Pancreas (tissue), 10 donors: ENCODE measurements around the gene RTN1. TPM values are rescaled to one million over a fixed set of nuclear protein-coding genes. Genes with fewer than 3 reads are reported as not detected.

Source experiments
- ATAC-seq, 4 donors: fragments of 200-7000 bp; cut with Tn5 transposase; one replicate each; pipeline versions ENCODE4 v1.8.0 to v1.9.1; 2020; ENCODE audit warnings: mild to moderate bottlenecking in 4 of 4, moderate library complexity in 4 of 4
- DNase-seq, 6 donors: peaks; one replicate each; pipeline ENCODE4 v3.0.0-alpha.2; 2020
- FAIRE-seq: peaks from 2 replicates; lab custom pipeline; 2012; peaks lifted over from hg19 to GRCh38; lab: Jason Lieb, UNC
- H3K27ac ChIP-seq, 4 donors: fragments of 200-600 bp; sonication (generic); 1 replicate in 3 of 4; 2 replicates in 1 of 4; pipeline versions ENCODE4 v1.5.0 to v1.8.0; 2020
- H3K27me3 ChIP-seq, 4 donors: fragments of 200-600 bp; one replicate each; pipeline ENCODE4 v1.8.0; 2021
- H3K36me3 ChIP-seq, 3 donors: fragments of 200-600 bp; sonication (generic) in 1 of 3; one replicate each; pipeline versions ENCODE4 v1.5.0 to v1.8.0; 2020 to 2021
- H3K4me1 ChIP-seq, 3 donors: fragments of 200-600 bp; one replicate each; pipeline ENCODE4 v1.8.0; 2021
- H3K4me3 ChIP-seq, 4 donors: fragments of 200-600 bp; sonication (generic) in 2 of 4; one replicate each; pipeline versions ENCODE4 v1.5.0 to v1.8.0; 2020 to 2021
- H3K9me3 ChIP-seq, 4 donors: fragments of 200-600 bp; one replicate each; pipeline ENCODE4 v1.8.0; 2021
- WGBS, 2 donors: extraction: QIAGEN DNeasy Blood & Tissue Kit; methylation state at CpG; one replicate each; pipeline ENCODE4 v1.1.7; 2013; 5-methylcytosine and 5-hydroxymethylcytosine counted together
- intact Hi-C, 3 donors: fragments of 100-400 bp; cut with DNase I; formaldehyde crosslinking; loops; one replicate each; pipeline versions ENCODE4 v1.11.1 to v1.14.2; 2022
- polyA plus RNA-seq, 2 donors: library from polyadenylated mRNA; stranded (reverse); fragments of 200-250 nt; gene quantifications; one replicate each; pipeline ENCODE4 v1.2.3, GENCODE V29; 2013
- total RNA-seq, 6 donors: library from RNA; stranded (reverse); fragmentation: NEBNext Ultra II Directional in 4 of 6; extraction: Animal tissue kit (Norgen Biotek cat#: 25700) in 4 of 6; gene quantifications; one replicate each; pipeline versions ENCODE4 v1.2.1 to v1.2.4, GENCODE V29; 2021 to 2023
- TF ChIP-seq, protein P1 (sequence below), 4 donors: fragments of 200-600 bp; sonication (generic) in 3 of 4; IDR thresholded peaks; one replicate each; pipeline versions ENCODE4 v1.5.0 to v1.8.0; 2021; ENCODE audit warnings: antibody characterized with exemption in 4 of 4
- donor health status: healthy with polysubstance abuse.
- donor health status: DM: no; HTN: no; CAD: no; lungs with moderate emphysema.
- donor health status: DM: no; HTN: no; CAD: no.
- donor health status: control.
- donor health status: control.
- donor health status: Bipolar disorder and iron deficiency.
- donor health status: DM: yes; HTN: yes; CAD: no.
- donor health status: DM: no; HTN: no; CAD: no.
- donor health status: DM: no; HTN: no; CAD: no.
- donor health status: DM: yes; HTN: yes; CAD: no.

Gene RTN1
- total and polyA plus RNA-seq, 8 donors = 0.97 to 42.0 (median 5.3) TPM

- Histone ChIP-seq H3K9me3 (no peaks in the 10 kb centered on the region), H3K4me1 (no peaks in the 10 kb centered on the region), H3K4me3 (no peak overlapping the region), H3K27me3 (no peaks in the 10 kb centered on the region), H3K36me3 (no peaks in the 10 kb centered on the region), H3K27ac (no peak overlapping the region)
- FAIRE-seq = no peak
- intact Hi-C loops = no loop called here
- DNase-seq = no peak
- TF ChIP-seq, protein P1, sequence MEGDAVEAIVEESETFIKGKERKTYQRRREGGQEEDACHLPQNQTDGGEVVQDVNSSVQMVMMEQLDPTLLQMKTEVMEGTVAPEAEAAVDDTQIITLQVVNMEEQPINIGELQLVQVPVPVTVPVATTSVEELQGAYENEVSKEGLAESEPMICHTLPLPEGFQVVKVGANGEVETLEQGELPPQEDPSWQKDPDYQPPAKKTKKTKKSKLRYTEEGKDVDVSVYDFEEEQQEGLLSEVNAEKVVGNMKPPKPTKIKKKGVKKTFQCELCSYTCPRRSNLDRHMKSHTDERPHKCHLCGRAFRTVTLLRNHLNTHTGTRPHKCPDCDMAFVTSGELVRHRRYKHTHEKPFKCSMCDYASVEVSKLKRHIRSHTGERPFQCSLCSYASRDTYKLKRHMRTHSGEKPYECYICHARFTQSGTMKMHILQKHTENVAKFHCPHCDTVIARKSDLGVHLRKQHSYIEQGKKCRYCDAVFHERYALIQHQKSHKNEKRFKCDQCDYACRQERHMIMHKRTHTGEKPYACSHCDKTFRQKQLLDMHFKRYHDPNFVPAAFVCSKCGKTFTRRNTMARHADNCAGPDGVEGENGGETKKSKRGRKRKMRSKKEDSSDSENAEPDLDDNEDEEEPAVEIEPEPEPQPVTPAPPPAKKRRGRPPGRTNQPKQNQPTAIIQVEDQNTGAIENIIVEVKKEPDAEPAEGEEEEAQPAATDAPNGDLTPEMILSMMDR (IDR thresholded peaks at IDR 0.05) = no peak
- ATAC-seq = no peak
- WGBS, 2 donors = 62 to 63% methylated on average over 4 of the region's 4 CpGs
Observed at GRCh38 chr14:59829469-59830337, 40.9 kb downstream of the RTN1 start.

GRCh38 chr14:59828276-59828675, 42.3 kb downstream of the RTN1 start:
- H3K36me3 ChIP-seq = no peaks in the 10 kb centered on the region
- FAIRE-seq = no peak
- no peak overlapping the region for H3K27ac ChIP-seq
- no peak for DNase-seq
- intact Hi-C loops = no loop called here
- no peaks in the 10 kb centered on the region for H3K27me3 ChIP-seq
- H3K4me3 ChIP-seq = no peak overlapping the region
- ATAC-seq = no peak
- no peaks in the 10 kb centered on the region for H3K4me1 ChIP-seq
- no peaks in the 10 kb centered on the region for H3K9me3 ChIP-seq
- TF ChIP-seq, protein P1 (IDR thresholded peaks at IDR 0.05) = no peak
- WGBS, 2 donors = 33 to 42% methylated on average over 2 of the region's 2 CpGs

DNA sequence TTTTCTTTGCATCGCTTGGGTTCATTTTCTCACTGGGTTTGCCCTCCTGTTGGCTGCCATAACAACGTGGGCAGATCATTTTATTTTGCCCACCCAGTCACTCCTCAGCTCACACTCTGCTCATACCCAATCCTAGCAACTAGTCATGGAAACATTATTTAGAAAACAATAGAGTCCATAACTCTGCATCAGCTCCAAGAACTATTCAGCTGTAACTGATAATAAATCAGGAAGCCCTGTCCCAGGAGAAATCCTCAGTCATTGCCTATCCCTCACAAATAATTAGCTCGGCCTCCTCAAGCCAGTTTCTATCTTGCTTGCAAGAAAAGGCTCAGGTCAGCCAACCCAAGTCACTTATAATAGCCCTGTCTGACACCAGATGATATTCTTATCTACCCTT, 43.2 kb downstream of the RTN1 start:
- Histone ChIP-seq H3K4me3 (no peak overlapping the region), H3K9me3 (no peaks in the 10 kb centered on the region), H3K27ac (no peak overlapping the region), H3K27me3 (no peaks in the 10 kb centered on the region), H3K36me3 (no peaks in the 10 kb centered on the region), H3K4me1 (no peaks in the 10 kb centered on the region)
- DNase-seq (no peak), FAIRE-seq (no peak), ATAC-seq (no peak)
- TF ChIP-seq, protein P1 (IDR thresholded peaks at IDR 0.05) = no peak
- WGBS, 2 donors = 53 to 58% methylated on average over 3 of the region's 3 CpGs
- intact Hi-C loops = no loop called here

DNA sequence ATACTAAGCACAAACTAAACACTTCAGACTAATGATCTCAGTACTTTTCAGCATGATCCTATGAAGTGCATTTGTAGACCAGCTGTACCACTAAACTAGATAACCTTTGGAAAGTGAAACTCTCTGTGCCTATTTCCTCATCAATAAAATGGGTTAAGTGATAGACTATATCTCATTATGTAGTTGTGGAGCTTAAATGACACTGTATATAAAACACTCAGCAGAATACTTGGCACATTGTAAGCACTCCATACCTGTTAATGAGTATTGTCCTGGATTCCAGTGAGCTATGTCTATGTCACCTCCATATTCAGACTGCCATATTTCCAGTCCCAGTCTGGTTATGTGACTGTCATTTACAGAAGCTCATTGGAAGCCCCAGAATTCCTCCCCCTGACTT, 44.4 kb downstream of the RTN1 start:
- Histone ChIP-seq H3K27ac (no peak overlapping the region), H3K9me3 (no peaks in the 10 kb centered on the region), H3K27me3 (no peaks in the 10 kb centered on the region), H3K4me1 (no peaks in the 10 kb centered on the region), H3K4me3 (no peak overlapping the region), H3K36me3 (no peaks in the 10 kb centered on the region)
- FAIRE-seq (no peak), DNase-seq (no peak), ATAC-seq (no peak)
- intact Hi-C loops = no loop called here
- TF ChIP-seq, protein P1 (IDR thresholded peaks at IDR 0.05) = no peak

GRCh38 chr14:59823179-59823578, 47.4 kb downstream of the RTN1 start:
- WGBS, 2 donors = 43 to 57% methylated on average over 1 of the region's 1 CpG
- Histone ChIP-seq H3K27ac (no peak overlapping the region), H3K4me3 (no peak overlapping the region), H3K9me3 (no peaks in the 10 kb centered on the region), H3K27me3 (no peaks in the 10 kb centered on the region), H3K4me1 (no peaks in the 10 kb centered on the region), H3K36me3 (no peaks in the 10 kb centered on the region)
- DNase-seq (no peak), FAIRE-seq (no peak), ATAC-seq (no peak)
- intact Hi-C loops = no loop called here
- TF ChIP-seq, protein P1 (IDR thresholded peaks at IDR 0.05) = no peak
